ENCODE results near the gene PRICKLE1. TPM values are rescaled to one million over a fixed set of nuclear protein-coding genes. Genes with fewer than 3 reads are reported as not detected.

The PRICKLE1 gene
- total and polyA plus RNA-seq, 2 experiments from 2014 or later: 16.5 to 25.9 TPM

- Histone ChIP-seq H3K4me1 (ENCODE audit: insufficient read depth) (peaks cover 5% of the 10 kb centered on the region), H3K4me2 (no peak overlapping the region), H4K20me1 (ENCODE audit: insufficient read depth, poor library complexity, severe bottlenecking) (no peaks in the 10 kb centered on the region), H3K9me2 (replicated peaks; ENCODE audit: insufficient read depth) (no peaks in the 10 kb centered on the region), H3K27me3 (no peaks in the 10 kb centered on the region), H3K4me3 (no peak overlapping the region), H3K36me3 (replicated peaks; ENCODE audit: insufficient read depth, low read depth) (no peaks in the 10 kb centered on the region), H3K9me3 (ENCODE audit: low read depth) (no peaks in the 10 kb centered on the region), H2AFZ (no peak overlapping the region), H3K27ac (no peak overlapping the region), H3K79me2 (no peaks in the 10 kb centered on the region)
- no peak for DNase-seq (ENCODE audit: low spot score)
- WGBS (ENCODE audit: low lambda C conversion rate, missing lambda C conversion rate): 97% methylated on average over 21 of the region's 21 CpGs
- TF ChIP-seq EZH2 (IDR thresholded peaks at IDR 0.05; ENCODE audit: borderline replicate concordance) (no peak), EZH2phosphoT487 (IDR thresholded peaks at IDR 0.05; ENCODE audit: low read depth, severe bottlenecking, unreplicated experiment) (no peak)
These were observed 47.4 kb upstream of the PRICKLE1 start for GRCh38 chr12:42636993-42637392.

DNA sequence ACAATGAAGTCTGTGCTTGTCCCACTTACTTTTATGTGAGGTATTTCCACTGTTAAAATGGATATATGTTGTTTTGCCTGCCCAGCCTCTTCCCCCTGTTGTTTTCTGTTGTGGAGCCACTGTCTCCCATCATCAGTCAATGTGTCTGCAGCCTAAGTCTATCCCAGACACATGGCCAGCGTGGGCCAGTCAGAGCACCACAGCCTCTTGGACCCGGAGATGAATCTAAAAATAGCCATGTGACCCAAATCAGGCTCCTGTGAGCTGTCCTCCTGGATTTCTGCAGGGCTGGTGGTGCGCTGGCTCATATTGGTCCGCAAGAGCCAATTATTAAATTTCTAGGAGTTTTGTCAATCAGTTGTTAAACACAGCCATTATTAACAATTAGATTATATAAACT is 44.0 kb upstream of the PRICKLE1 start:
- Histone ChIP-seq H3K4me2 (no peak overlapping the region), H3K4me1 (ENCODE audit: insufficient read depth) (no peaks in the 10 kb centered on the region), H3K9me3 (ENCODE audit: low read depth) (no peaks in the 10 kb centered on the region), H3K36me3 (replicated peaks; ENCODE audit: insufficient read depth, low read depth) (no peaks in the 10 kb centered on the region), H3K27ac (no peak overlapping the region), H3K27me3 (no peaks in the 10 kb centered on the region), H3K79me2 (no peaks in the 10 kb centered on the region), H4K20me1 (ENCODE audit: insufficient read depth, poor library complexity, severe bottlenecking) (no peaks in the 10 kb centered on the region), H3K4me3 (no peak overlapping the region), H3K9me2 (replicated peaks; ENCODE audit: insufficient read depth) (no peaks in the 10 kb centered on the region), H2AFZ (no peak overlapping the region)
- no peak for DNase-seq (ENCODE audit: low spot score)
- TF ChIP-seq EZH2phosphoT487 (IDR thresholded peaks at IDR 0.05; ENCODE audit: low read depth, severe bottlenecking, unreplicated experiment) (no peak), EZH2 (IDR thresholded peaks at IDR 0.05; ENCODE audit: borderline replicate concordance) (no peak)
- TF ChIP-seq, protein P1, sequence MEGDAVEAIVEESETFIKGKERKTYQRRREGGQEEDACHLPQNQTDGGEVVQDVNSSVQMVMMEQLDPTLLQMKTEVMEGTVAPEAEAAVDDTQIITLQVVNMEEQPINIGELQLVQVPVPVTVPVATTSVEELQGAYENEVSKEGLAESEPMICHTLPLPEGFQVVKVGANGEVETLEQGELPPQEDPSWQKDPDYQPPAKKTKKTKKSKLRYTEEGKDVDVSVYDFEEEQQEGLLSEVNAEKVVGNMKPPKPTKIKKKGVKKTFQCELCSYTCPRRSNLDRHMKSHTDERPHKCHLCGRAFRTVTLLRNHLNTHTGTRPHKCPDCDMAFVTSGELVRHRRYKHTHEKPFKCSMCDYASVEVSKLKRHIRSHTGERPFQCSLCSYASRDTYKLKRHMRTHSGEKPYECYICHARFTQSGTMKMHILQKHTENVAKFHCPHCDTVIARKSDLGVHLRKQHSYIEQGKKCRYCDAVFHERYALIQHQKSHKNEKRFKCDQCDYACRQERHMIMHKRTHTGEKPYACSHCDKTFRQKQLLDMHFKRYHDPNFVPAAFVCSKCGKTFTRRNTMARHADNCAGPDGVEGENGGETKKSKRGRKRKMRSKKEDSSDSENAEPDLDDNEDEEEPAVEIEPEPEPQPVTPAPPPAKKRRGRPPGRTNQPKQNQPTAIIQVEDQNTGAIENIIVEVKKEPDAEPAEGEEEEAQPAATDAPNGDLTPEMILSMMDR (IDR thresholded peaks at IDR 0.05; ENCODE audit: poor library complexity): no peak
- 94% methylated on average over 4 of the region's 4 CpGs for WGBS (ENCODE audit: low lambda C conversion rate, missing lambda C conversion rate)

DNA sequence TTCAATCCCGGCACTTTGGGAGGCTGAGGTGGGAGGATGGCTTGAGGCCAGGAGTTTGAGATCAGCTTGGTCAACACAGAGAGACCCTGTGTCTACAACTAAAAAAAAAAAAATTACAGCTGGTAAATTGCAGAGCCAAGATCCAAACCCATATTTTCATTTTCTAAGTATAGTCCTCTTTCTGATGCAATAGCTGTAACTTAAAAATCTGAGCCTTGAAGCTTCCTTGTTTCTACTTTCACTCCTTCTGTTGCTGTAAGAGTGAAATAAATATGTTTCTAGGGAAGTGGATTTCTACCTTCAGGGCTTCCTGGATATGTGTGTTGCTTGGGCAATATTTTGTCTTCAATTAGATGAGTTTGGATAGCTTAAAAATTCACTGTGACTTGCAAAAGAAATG is 42.0 kb upstream of the PRICKLE1 start:
- H3K27ac ChIP-seq: no peak overlapping the region
- no peak for TF ChIP-seq EZH2 (IDR thresholded peaks at IDR 0.05; ENCODE audit: borderline replicate concordance)
- no peak for TF ChIP-seq EZH2phosphoT487 (IDR thresholded peaks at IDR 0.05; ENCODE audit: low read depth, severe bottlenecking, unreplicated experiment)
- TF ChIP-seq, protein P1 (IDR thresholded peaks at IDR 0.05; ENCODE audit: poor library complexity): no peak
- H3K79me2 ChIP-seq: no peaks in the 10 kb centered on the region
- H3K4me2 ChIP-seq: no peak overlapping the region
- no peaks in the 10 kb centered on the region for H3K9me3 ChIP-seq (ENCODE audit: low read depth)
- H3K27me3 ChIP-seq: no peaks in the 10 kb centered on the region
- no peaks in the 10 kb centered on the region for H3K4me1 ChIP-seq (ENCODE audit: insufficient read depth)
- peak overlapping the region; percentile 23 for H2AFZ ChIP-seq
- H3K4me3 ChIP-seq: no peak overlapping the region
- H4K20me1 ChIP-seq (ENCODE audit: insufficient read depth, poor library complexity, severe bottlenecking): no peaks in the 10 kb centered on the region
- no peak for DNase-seq (ENCODE audit: low spot score)
- no peaks in the 10 kb centered on the region for H3K9me2 ChIP-seq (replicated peaks; ENCODE audit: insufficient read depth)
- 96% methylated on average over 1 of the region's 1 CpG for WGBS (ENCODE audit: low lambda C conversion rate, missing lambda C conversion rate)
- no peaks in the 10 kb centered on the region for H3K36me3 ChIP-seq (replicated peaks; ENCODE audit: insufficient read depth, low read depth)

- Histone ChIP-seq H3K27ac (no peak overlapping the region), H3K36me3 (replicated peaks; ENCODE audit: insufficient read depth, low read depth) (no peaks in the 10 kb centered on the region), H3K27me3 (no peaks in the 10 kb centered on the region), H4K20me1 (ENCODE audit: insufficient read depth, poor library complexity, severe bottlenecking) (no peaks in the 10 kb centered on the region), H3K4me3 (no peak overlapping the region), H3K9me3 (ENCODE audit: low read depth) (no peaks in the 10 kb centered on the region), H3K9me2 (replicated peaks; ENCODE audit: insufficient read depth) (no peaks in the 10 kb centered on the region), H3K4me1 (ENCODE audit: insufficient read depth) (no peaks in the 10 kb centered on the region), H2AFZ (no peak overlapping the region), H3K79me2 (no peaks in the 10 kb centered on the region), H3K4me2 (no peak overlapping the region)
- 56% methylated on average over 1 of the region's 1 CpG for WGBS (ENCODE audit: low lambda C conversion rate, missing lambda C conversion rate)
- TF ChIP-seq, protein P1 (IDR thresholded peaks at IDR 0.05; ENCODE audit: poor library complexity): no peak
- TF ChIP-seq EZH2 (IDR thresholded peaks at IDR 0.05; ENCODE audit: borderline replicate concordance) (no peak), EZH2phosphoT487 (IDR thresholded peaks at IDR 0.05; ENCODE audit: low read depth, severe bottlenecking, unreplicated experiment) (no peak)
- DNase-seq (ENCODE audit: low spot score): no peak
These were observed 40.8 kb upstream of the PRICKLE1 start for GRCh38 chr12:42630314-42630713.

Data from hepatocyte (in vitro differentiated cells).